Prostate gland (tissue), 2 donors: Measurements from ENCODE around the gene MTCL3.

Source experiments
- POLR2A ChIP-seq: fragments of 450-650 bp; IDR thresholded peaks from one replicate; pipeline ENCODE4 v1.6.1; 2016; ENCODE audit warnings: antibody characterized with exemption, mild to moderate bottlenecking
- POLR2AphosphoS5 ChIP-seq: sonication (generic); formaldehyde crosslinking; IDR thresholded peaks from one replicate; pipeline ENCODE4 v1.6.1; 2017; ENCODE audit warnings: antibody characterized with exemption
- TF ChIP-seq, protein P1 (sequence below), 4 experiments: fragments of 200-600 bp in 2 of 4; fragments of 450-650 bp in 2 of 4; sonication (generic) in 2 of 4; IDR thresholded peaks; 1 replicate in 3 of 4; 2 replicates in 1 of 4; pipeline ENCODE4 v1.5.1; 2016 to 2019; ENCODE audit warnings: antibody characterized with exemption in 4 of 4, mild to moderate bottlenecking in 2 of 4, moderate library complexity in 2 of 4

DNA sequence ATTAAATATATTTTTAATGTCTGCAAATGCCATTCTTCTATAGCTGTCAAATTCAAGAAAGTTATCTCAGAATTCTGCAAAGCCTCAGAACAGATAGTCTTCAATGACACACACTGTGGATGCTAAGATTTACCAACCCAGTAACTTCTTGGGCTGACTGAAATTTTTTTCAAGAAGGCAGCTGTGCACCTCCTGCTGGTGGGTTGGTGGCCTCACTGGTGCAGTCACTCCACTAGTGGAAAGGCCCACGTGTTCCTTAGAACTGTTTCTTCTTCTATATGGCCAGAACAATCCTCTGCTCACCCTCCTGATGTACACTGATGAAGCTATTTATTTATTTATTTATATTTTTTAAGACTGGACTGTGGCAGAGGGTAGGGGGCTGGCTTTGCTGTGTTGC, 28.1 kb upstream of the MTCL3 start:
- TF ChIP-seq POLR2A (no peak), POLR2AphosphoS5 (no peak)
- TF ChIP-seq, protein P1, sequence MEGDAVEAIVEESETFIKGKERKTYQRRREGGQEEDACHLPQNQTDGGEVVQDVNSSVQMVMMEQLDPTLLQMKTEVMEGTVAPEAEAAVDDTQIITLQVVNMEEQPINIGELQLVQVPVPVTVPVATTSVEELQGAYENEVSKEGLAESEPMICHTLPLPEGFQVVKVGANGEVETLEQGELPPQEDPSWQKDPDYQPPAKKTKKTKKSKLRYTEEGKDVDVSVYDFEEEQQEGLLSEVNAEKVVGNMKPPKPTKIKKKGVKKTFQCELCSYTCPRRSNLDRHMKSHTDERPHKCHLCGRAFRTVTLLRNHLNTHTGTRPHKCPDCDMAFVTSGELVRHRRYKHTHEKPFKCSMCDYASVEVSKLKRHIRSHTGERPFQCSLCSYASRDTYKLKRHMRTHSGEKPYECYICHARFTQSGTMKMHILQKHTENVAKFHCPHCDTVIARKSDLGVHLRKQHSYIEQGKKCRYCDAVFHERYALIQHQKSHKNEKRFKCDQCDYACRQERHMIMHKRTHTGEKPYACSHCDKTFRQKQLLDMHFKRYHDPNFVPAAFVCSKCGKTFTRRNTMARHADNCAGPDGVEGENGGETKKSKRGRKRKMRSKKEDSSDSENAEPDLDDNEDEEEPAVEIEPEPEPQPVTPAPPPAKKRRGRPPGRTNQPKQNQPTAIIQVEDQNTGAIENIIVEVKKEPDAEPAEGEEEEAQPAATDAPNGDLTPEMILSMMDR (IDR thresholded peaks at IDR 0.05) = no peak
